HCT116 (cell line): ENCODE data around the gene COL8A2. TPM values are rescaled to one million over a fixed set of nuclear protein-coding genes. Genes with fewer than 3 reads are reported as not detected.

Experiments used
- ATAC-seq: fragments of 200-7000 bp; cut with Tn5 transposase; 2 replicates; pipeline ENCODE4 v1.9.1; 2020; ENCODE audit warnings: mild to moderate bottlenecking, moderate library complexity
- BruUV-seq: library from RNA; stranded (reverse); fragments of 400-500 nt; replicated peaks from 2 replicates; lab custom pipeline; 2021; lab: Mats Ljungman, UMichigan
- CTCF ChIA-PET: fragments of 300-600 bp; sonication (Branson Sonifier 250); formaldehyde crosslinking; loops from one replicate; lab custom pipeline; 2021; ENCODE audit warnings: antibody characterized with exemption; lab: Charles Lee
- POLR2A ChIA-PET: fragments of 300-600, 350-600 bp; sonication (Branson Sonifier 250); formaldehyde crosslinking; loops from one replicate; lab custom pipeline; 2021; ENCODE audit warnings: antibody characterized with exemption; lab: Charles Lee
- RAD21 ChIA-PET, 2 experiments: fragments of 300-600 bp; sonication (Branson Sonifier 250); formaldehyde crosslinking; loops; one replicate each; lab custom pipeline; 2023; ENCODE audit warnings: low total read pairs in 2 of 2; ENCODE audit not compliant: uncharacterized antibody in 2 of 2, unreplicated experiment in 2 of 2, low non-redundant PET in 1 of 2; lab: Charles Lee
- DNase-seq: peaks from one replicate; pipeline ENCODE4 v3.0.0-alpha.2; 2010; ENCODE audit warnings: low read depth, low spot score
- H2AFZ ChIP-seq: fragments of 200-600 bp; shearing (Covaris generic), sonication (generic); 2 replicates; pipeline ENCODE4 v1.6.1; 2017; ENCODE audit warnings: low read depth, mixed run types, mixed read lengths, antibody characterized with exemption, low read length; ENCODE audit not compliant: poor library complexity, severe bottlenecking
- H3K27ac ChIP-seq: 2 replicates; pipeline ENCODE4 v1.5.1; 2012; ENCODE audit warnings: low read depth, low read length
- H3K27me3 ChIP-seq: fragments of 200-600 bp; sonication (generic); 2 replicates; pipeline ENCODE4 v1.6.1; 2016; ENCODE audit warnings: mixed run types, low read length, mixed read lengths; ENCODE audit not compliant: insufficient read depth
- H3K36me3 ChIP-seq, 2 experiments: fragments of 200-500 bp in 1 of 2; fragments of 200-600 bp in 1 of 2; sonication (Bioruptor generic) in 1 of 2; sonication (generic) in 1 of 2; 2 replicates each; pipeline versions ENCODE4 v1.5.1 to v1.6.1; 2014 to 2016; ENCODE audit warnings: low read length in 2 of 2, inconsistent platforms in 1 of 2, mixed read lengths in 1 of 2, mixed run types in 1 of 2; ENCODE audit not compliant: insufficient read depth in 2 of 2, control insufficient read depth in 1 of 2
- H3K4me1 ChIP-seq, 2 experiments: fragments of 200-600 bp in 1 of 2; sonication (generic) in 1 of 2; 2 replicates each; pipeline versions ENCODE4 v1.5.1 to v1.6.1; 2012 to 2017; ENCODE audit warnings: low read length in 2 of 2, inconsistent platforms in 1 of 2, mild to moderate bottlenecking in 1 of 2, mixed read lengths in 1 of 2, mixed run types in 1 of 2, moderate library complexity in 1 of 2; ENCODE audit not compliant: insufficient read depth in 2 of 2, control insufficient read depth in 1 of 2
- H3K4me2 ChIP-seq: fragments of 200-600 bp; sonication (generic); 2 replicates; pipeline ENCODE4 v1.6.1; 2017; ENCODE audit warnings: mixed run types, low read length, mixed read lengths
- H3K4me3 ChIP-seq, 2 experiments: fragments of 200-600 bp in 1 of 2; sonication (generic) in 1 of 2; replicated peaks in 1 of 2; 2 replicates each; pipeline ENCODE4 v1.5.1; 2011 to 2016; ENCODE audit warnings: low read length in 2 of 2, control low read depth in 1 of 2, low read depth in 1 of 2, mild to moderate bottlenecking in 1 of 2, mixed read lengths in 1 of 2, mixed run types in 1 of 2
- H3K79me2 ChIP-seq: fragments of 200-600 bp; sonication (generic); 2 replicates; pipeline ENCODE4 v1.6.1; 2017; ENCODE audit warnings: mild to moderate bottlenecking, mixed run types, low read length, moderate library complexity, mixed read lengths; ENCODE audit not compliant: insufficient read depth
- H3K9ac ChIP-seq: fragments of 200-600 bp; sonication (generic); 2 replicates; pipeline ENCODE4 v1.6.1; 2016; ENCODE audit warnings: low read length, mixed read lengths
- H3K9me2 ChIP-seq: fragments of 200-600 bp; sonication (generic), shearing (Covaris generic); 2 replicates; pipeline ENCODE4 v1.6.1; 2017; ENCODE audit warnings: mixed run types, mild to moderate bottlenecking, moderate library complexity; ENCODE audit not compliant: insufficient read depth
- H3K9me3 ChIP-seq, 2 experiments: fragments of 200-500 bp in 1 of 2; fragments of 200-600 bp in 1 of 2; sonication (Bioruptor generic) in 1 of 2; sonication (generic) in 1 of 2; 2 replicates each; pipeline ENCODE4 v1.6.1; 2014 to 2017; ENCODE audit warnings: low read length in 2 of 2, mixed read lengths in 2 of 2, inconsistent platforms in 1 of 2, low read depth in 1 of 2, mild to moderate bottlenecking in 1 of 2, mixed run types in 1 of 2, moderate library complexity in 1 of 2; ENCODE audit not compliant: control insufficient read depth in 1 of 2, insufficient read depth in 1 of 2
- H4K20me1 ChIP-seq: fragments of 200-600 bp; sonication (generic), shearing (Covaris generic); 2 replicates; pipeline ENCODE4 v1.6.1; 2017; ENCODE audit warnings: mixed run types, mild to moderate bottlenecking, moderate library complexity; ENCODE audit not compliant: insufficient read depth
- ATF3 ChIP-seq: IDR thresholded peaks from 2 replicates; pipeline ENCODE4 v1.6.1; 2012
- CBX3 ChIP-seq: IDR thresholded peaks from 2 replicates; pipeline ENCODE4 v1.6.1; 2012; ENCODE audit warnings: low read depth
- CEBPB ChIP-seq: IDR thresholded peaks from 2 replicates; pipeline ENCODE4 v1.6.1; 2012; ENCODE audit warnings: low read depth
- CTCF ChIP-seq, 3 experiments: fragments of 200-600 bp in 1 of 3; sonication (generic) in 1 of 3; IDR thresholded peaks in 2 of 3; conservative IDR thresholded peaks in 1 of 3; 2 replicates each; pipeline ENCODE4 v1.5.1; 2012 to 2017; ENCODE audit warnings: low read depth in 2 of 3, low read length in 2 of 3, antibody characterized with exemption in 1 of 3, borderline replicate concordance in 1 of 3, control low read depth in 1 of 3, mild to moderate bottlenecking in 1 of 3, mixed read lengths in 1 of 3, mixed run types in 1 of 3, moderate library complexity in 1 of 3; ENCODE audit not compliant: insufficient read depth in 1 of 3
- EGR1 ChIP-seq: IDR thresholded peaks from 2 replicates; pipeline ENCODE4 v1.6.1; 2012; ENCODE audit warnings: low read depth
- EZH2 ChIP-seq: fragments of 200-600 bp; sonication (generic); IDR thresholded peaks from 2 replicates; pipeline ENCODE4 v1.6.1; 2017; ENCODE audit warnings: antibody characterized with exemption, mixed run types
- EZH2phosphoT487 ChIP-seq: fragments of 200-600 bp; IDR thresholded peaks from 2 replicates; pipeline ENCODE4 v1.6.1; 2018; ENCODE audit warnings: antibody characterized with exemption, borderline replicate concordance
- JUND ChIP-seq: IDR thresholded peaks from 2 replicates; pipeline ENCODE4 v1.6.1; 2012
- POLR2A ChIP-seq: IDR thresholded peaks from 2 replicates; pipeline ENCODE4 v1.7.0; 2011; ENCODE audit warnings: borderline replicate concordance; ENCODE audit not compliant: insufficient read depth, insufficient read length; ENCODE audit errors: extremely low read depth
- POLR2AphosphoS5 ChIP-seq: IDR thresholded peaks from 2 replicates; pipeline ENCODE4 v1.6.1; 2011; ENCODE audit warnings: mild to moderate bottlenecking, low read depth, low read length, moderate library complexity
- RAD21 ChIP-seq: IDR thresholded peaks from 2 replicates; pipeline ENCODE4 v1.6.1; 2012; ENCODE audit warnings: low read depth, mild to moderate bottlenecking
- SIN3A ChIP-seq: IDR thresholded peaks from 2 replicates; pipeline ENCODE4 v1.6.1; 2012; ENCODE audit warnings: low read depth
- SP1 ChIP-seq: IDR thresholded peaks from 2 replicates; pipeline ENCODE4 v1.6.1; 2012; ENCODE audit warnings: low read depth
- SRF ChIP-seq: IDR thresholded peaks from 2 replicates; pipeline ENCODE4 v1.6.1; 2012; ENCODE audit warnings: low read depth
- TCF7L2 ChIP-seq: IDR thresholded peaks from 2 replicates; pipeline ENCODE4 v1.7.0; 2011; ENCODE audit warnings: borderline replicate concordance, inconsistent platforms; ENCODE audit not compliant: insufficient read depth, insufficient read length; ENCODE audit errors: extremely low read depth
- YY1 ChIP-seq: IDR thresholded peaks from 2 replicates; pipeline ENCODE4 v1.6.1; 2011; ENCODE audit warnings: low read length, low read depth, moderate library complexity, mild to moderate bottlenecking; ENCODE audit not compliant: insufficient replicate concordance; ENCODE audit errors: extremely low read depth
- ZBTB33 ChIP-seq: IDR thresholded peaks from 2 replicates; pipeline ENCODE4 v1.6.1; 2011; ENCODE audit warnings: mild to moderate bottlenecking, low read length, moderate library complexity; ENCODE audit not compliant: insufficient replicate concordance; ENCODE audit errors: extremely low read depth
- ZFX ChIP-seq: fragments of 450-650 bp; IDR thresholded peaks from 2 replicates; pipeline ENCODE4 v1.6.1; 2017
- ZNF274 ChIP-seq: fragments of 200-500 bp; sonication (Bioruptor generic); IDR thresholded peaks from 2 replicates; pipeline ENCODE4 v1.6.1; 2014; ENCODE audit warnings: mild to moderate bottlenecking, low read depth, low read length, inconsistent platforms
- intact Hi-C: fragments of 100-400 bp; cut with micrococcal nuclease; formaldehyde crosslinking; loops from 2 replicates; pipeline ENCODE4 v1.10.0; 2022
- total RNA-seq: library from RNA; stranded (reverse); gene quantifications from one replicate; pipeline ENCODE4 v1.2.1, GENCODE V29; 2021; ENCODE audit not compliant: unreplicated experiment

COL8A2 gene
- total RNA-seq, 1 experiment from 2014 or later, result 0.05 TPM

- H2AFZ ChIP-seq, result no peak overlapping the region
- TF ChIP-seq EZH2phosphoT487 (no peak), ATF3 (no peak), YY1 (no peak), ZBTB33 (no peak), POLR2A (no peak), CBX3 (no peak), EZH2 (no peak), SRF (no peak), RAD21 (no peak), SP1 (no peak), JUND (no peak), ZNF274 (no peak), ZFX (no peak), CTCF (IDR thresholded peaks at IDR 0.05 in 2 of 3, conservative IDR thresholded peaks at IDR 0.05 in 1 of 3; ENCODE audit: borderline replicate concordance in 1 of 3, insufficient read depth in 1 of 3, low read depth in 2 of 3, low read length in 2 of 3) (no peak), TCF7L2 (no peak), EGR1 (no peak), POLR2AphosphoS5 (no peak), CEBPB (no peak), SIN3A (no peak)
- H3K79me2 ChIP-seq, result peaks cover 32% of the 10 kb centered on the region
- peaks cover 32 to 55% of the 10 kb centered on the region in 2 experiments for H3K4me1 ChIP-seq
- no TSS peak for BruUV-seq
- ChIA-PET POLR2A (interaction anchor here (0.7 kb wide), 1 partner anchor 9 kb away, joined by 3 read pairs; no protein-coding TSS in a partner anchor), CTCF (no interaction called here), RAD21 (no interaction called here)
- ATAC-seq (no peak), DNase-seq (no peak)
- no peak overlapping the region for H3K4me3 ChIP-seq
- no peaks in the 10 kb centered on the region for H3K27me3 ChIP-seq
- no peak overlapping the region for H3K27ac ChIP-seq
- no peak overlapping the region for H3K9ac ChIP-seq
- no peaks in the 10 kb centered on the region for H3K9me2 ChIP-seq
- H3K4me2 ChIP-seq, result no peak overlapping the region
- intact Hi-C loops, result loop anchor here (5.0 to 10.0 kb wide), 2 partner anchors 230 to 268 kb away; partner anchors contain the start of gene STK40
- no peaks in the 10 kb centered on the region for H3K36me3 ChIP-seq
- H4K20me1 ChIP-seq, result no peaks in the 10 kb centered on the region
- no peaks in the 10 kb centered on the region for H3K9me3 ChIP-seq
Observed at GRCh38 chr1:36154335-36154734, 29.3 kb upstream of the COL8A2 start.
